DMS114 treated with DMSO at 0.1 percent for 48 hours (cell line): ENCODE results near the gene PPIF.

Experiments used
- DNase-seq: peaks from one replicate; lab custom pipeline; 2025; ENCODE audit not compliant: unreplicated experiment; lab: John Stamatoyannopoulos, UW

PPIF gene

GRCh38 chr10:79399223-79399831, 52.1 kb downstream of the PPIF start:
- DNase-seq = no peak

- no peak for DNase-seq
These were observed 53.1 kb downstream of the PPIF start for GRCh38 chr10:79400146-79401004.

- no peak for DNase-seq
These were observed 54.0 kb downstream of the PPIF start for GRCh38 chr10:79401015-79401921.

- DNase-seq = no peak
These were observed 55.3 kb downstream of the PPIF start for GRCh38 chr10:79402625-79402946.

- DNase-seq = no peak
These were observed 55.7 kb downstream of the PPIF start for GRCh38 chr10:79402951-79403350.

- DNase-seq = no peak
These were observed 56.4 kb downstream of the PPIF start for GRCh38 chr10:79403441-79404230.

GRCh38 chr10:79404231-79404609, 57.0 kb downstream of the PPIF start:
- no peak for DNase-seq

GRCh38 chr10:79404690-79405131, 57.4 kb downstream of the PPIF start:
- no peak for DNase-seq
